HCT116 (cell line): ENCODE results near the gene HNRNPA1. TPM values are rescaled to one million over a fixed set of nuclear protein-coding genes. Genes with fewer than 3 reads are reported as not detected.

Experiments used
- ATAC-seq: fragments of 200-7000 bp; cut with Tn5 transposase; 2 replicates; pipeline ENCODE4 v1.9.1; 2020; ENCODE audit warnings: mild to moderate bottlenecking, moderate library complexity
- BruUV-seq: library from RNA; stranded (reverse); fragments of 400-500 nt; replicated peaks from 2 replicates; lab custom pipeline; 2021; lab: Mats Ljungman, UMichigan
- CTCF ChIA-PET: fragments of 300-600 bp; sonication (Branson Sonifier 250); formaldehyde crosslinking; loops from one replicate; lab custom pipeline; 2021; ENCODE audit warnings: antibody characterized with exemption; lab: Charles Lee
- POLR2A ChIA-PET: fragments of 300-600, 350-600 bp; sonication (Branson Sonifier 250); formaldehyde crosslinking; loops from one replicate; lab custom pipeline; 2021; ENCODE audit warnings: antibody characterized with exemption; lab: Charles Lee
- RAD21 ChIA-PET, 2 experiments: fragments of 300-600 bp; sonication (Branson Sonifier 250); formaldehyde crosslinking; loops; one replicate each; lab custom pipeline; 2023; ENCODE audit warnings: low total read pairs in 2 of 2; ENCODE audit not compliant: uncharacterized antibody in 2 of 2, unreplicated experiment in 2 of 2, low non-redundant PET in 1 of 2; lab: Charles Lee
- DNase-seq: peaks from one replicate; pipeline ENCODE4 v3.0.0-alpha.2; 2010; ENCODE audit warnings: low read depth, low spot score
- H2AFZ ChIP-seq: fragments of 200-600 bp; shearing (Covaris generic), sonication (generic); 2 replicates; pipeline ENCODE4 v1.6.1; 2017; ENCODE audit warnings: low read depth, mixed run types, mixed read lengths, antibody characterized with exemption, low read length; ENCODE audit not compliant: poor library complexity, severe bottlenecking
- H3K27ac ChIP-seq: 2 replicates; pipeline ENCODE4 v1.5.1; 2012; ENCODE audit warnings: low read depth, low read length
- H3K27me3 ChIP-seq: fragments of 200-600 bp; sonication (generic); 2 replicates; pipeline ENCODE4 v1.6.1; 2016; ENCODE audit warnings: mixed run types, low read length, mixed read lengths; ENCODE audit not compliant: insufficient read depth
- H3K36me3 ChIP-seq, 2 experiments: fragments of 200-500 bp in 1 of 2; fragments of 200-600 bp in 1 of 2; sonication (Bioruptor generic) in 1 of 2; sonication (generic) in 1 of 2; 2 replicates each; pipeline versions ENCODE4 v1.5.1 to v1.6.1; 2014 to 2016; ENCODE audit warnings: low read length in 2 of 2, inconsistent platforms in 1 of 2, mixed read lengths in 1 of 2, mixed run types in 1 of 2; ENCODE audit not compliant: insufficient read depth in 2 of 2, control insufficient read depth in 1 of 2
- H3K4me1 ChIP-seq, 2 experiments: fragments of 200-600 bp in 1 of 2; sonication (generic) in 1 of 2; 2 replicates each; pipeline versions ENCODE4 v1.5.1 to v1.6.1; 2012 to 2017; ENCODE audit warnings: low read length in 2 of 2, inconsistent platforms in 1 of 2, mild to moderate bottlenecking in 1 of 2, mixed read lengths in 1 of 2, mixed run types in 1 of 2, moderate library complexity in 1 of 2; ENCODE audit not compliant: insufficient read depth in 2 of 2, control insufficient read depth in 1 of 2
- H3K4me2 ChIP-seq: fragments of 200-600 bp; sonication (generic); 2 replicates; pipeline ENCODE4 v1.6.1; 2017; ENCODE audit warnings: mixed run types, low read length, mixed read lengths
- H3K4me3 ChIP-seq, 2 experiments: fragments of 200-600 bp in 1 of 2; sonication (generic) in 1 of 2; replicated peaks in 1 of 2; 2 replicates each; pipeline ENCODE4 v1.5.1; 2011 to 2016; ENCODE audit warnings: low read length in 2 of 2, control low read depth in 1 of 2, low read depth in 1 of 2, mild to moderate bottlenecking in 1 of 2, mixed read lengths in 1 of 2, mixed run types in 1 of 2
- H3K79me2 ChIP-seq: fragments of 200-600 bp; sonication (generic); 2 replicates; pipeline ENCODE4 v1.6.1; 2017; ENCODE audit warnings: mild to moderate bottlenecking, mixed run types, low read length, moderate library complexity, mixed read lengths; ENCODE audit not compliant: insufficient read depth
- H3K9ac ChIP-seq: fragments of 200-600 bp; sonication (generic); 2 replicates; pipeline ENCODE4 v1.6.1; 2016; ENCODE audit warnings: low read length, mixed read lengths
- H3K9me2 ChIP-seq: fragments of 200-600 bp; sonication (generic), shearing (Covaris generic); 2 replicates; pipeline ENCODE4 v1.6.1; 2017; ENCODE audit warnings: mixed run types, mild to moderate bottlenecking, moderate library complexity; ENCODE audit not compliant: insufficient read depth
- H3K9me3 ChIP-seq, 2 experiments: fragments of 200-500 bp in 1 of 2; fragments of 200-600 bp in 1 of 2; sonication (Bioruptor generic) in 1 of 2; sonication (generic) in 1 of 2; 2 replicates each; pipeline ENCODE4 v1.6.1; 2014 to 2017; ENCODE audit warnings: low read length in 2 of 2, mixed read lengths in 2 of 2, inconsistent platforms in 1 of 2, low read depth in 1 of 2, mild to moderate bottlenecking in 1 of 2, mixed run types in 1 of 2, moderate library complexity in 1 of 2; ENCODE audit not compliant: control insufficient read depth in 1 of 2, insufficient read depth in 1 of 2
- H4K20me1 ChIP-seq: fragments of 200-600 bp; sonication (generic), shearing (Covaris generic); 2 replicates; pipeline ENCODE4 v1.6.1; 2017; ENCODE audit warnings: mixed run types, mild to moderate bottlenecking, moderate library complexity; ENCODE audit not compliant: insufficient read depth
- CEBPB ChIP-seq: IDR thresholded peaks from 2 replicates; pipeline ENCODE4 v1.6.1; 2012; ENCODE audit warnings: low read depth
- EZH2 ChIP-seq: fragments of 200-600 bp; sonication (generic); IDR thresholded peaks from 2 replicates; pipeline ENCODE4 v1.6.1; 2017; ENCODE audit warnings: antibody characterized with exemption, mixed run types
- EZH2phosphoT487 ChIP-seq: fragments of 200-600 bp; IDR thresholded peaks from 2 replicates; pipeline ENCODE4 v1.6.1; 2018; ENCODE audit warnings: antibody characterized with exemption, borderline replicate concordance
- FOSL1 ChIP-seq: IDR thresholded peaks from 2 replicates; pipeline ENCODE4 v1.6.1; 2012; ENCODE audit warnings: low read depth
- POLR2A ChIP-seq: IDR thresholded peaks from 2 replicates; pipeline ENCODE4 v1.7.0; 2011; ENCODE audit warnings: borderline replicate concordance; ENCODE audit not compliant: insufficient read depth, insufficient read length; ENCODE audit errors: extremely low read depth
- POLR2AphosphoS5 ChIP-seq: IDR thresholded peaks from 2 replicates; pipeline ENCODE4 v1.6.1; 2011; ENCODE audit warnings: mild to moderate bottlenecking, low read depth, low read length, moderate library complexity
- REST ChIP-seq: IDR thresholded peaks from 2 replicates; pipeline ENCODE4 v1.6.1; 2012; ENCODE audit warnings: low read depth
- SIN3A ChIP-seq: IDR thresholded peaks from 2 replicates; pipeline ENCODE4 v1.6.1; 2012; ENCODE audit warnings: low read depth
- SP1 ChIP-seq: IDR thresholded peaks from 2 replicates; pipeline ENCODE4 v1.6.1; 2012; ENCODE audit warnings: low read depth
- SRF ChIP-seq: IDR thresholded peaks from 2 replicates; pipeline ENCODE4 v1.6.1; 2012; ENCODE audit warnings: low read depth
- TCF7L2 ChIP-seq: IDR thresholded peaks from 2 replicates; pipeline ENCODE4 v1.7.0; 2011; ENCODE audit warnings: borderline replicate concordance, inconsistent platforms; ENCODE audit not compliant: insufficient read depth, insufficient read length; ENCODE audit errors: extremely low read depth
- YY1 ChIP-seq: IDR thresholded peaks from 2 replicates; pipeline ENCODE4 v1.6.1; 2011; ENCODE audit warnings: low read length, low read depth, moderate library complexity, mild to moderate bottlenecking; ENCODE audit not compliant: insufficient replicate concordance; ENCODE audit errors: extremely low read depth
- ZBTB33 ChIP-seq: IDR thresholded peaks from 2 replicates; pipeline ENCODE4 v1.6.1; 2011; ENCODE audit warnings: mild to moderate bottlenecking, low read length, moderate library complexity; ENCODE audit not compliant: insufficient replicate concordance; ENCODE audit errors: extremely low read depth
- ZFX ChIP-seq: fragments of 450-650 bp; IDR thresholded peaks from 2 replicates; pipeline ENCODE4 v1.6.1; 2017
- intact Hi-C: fragments of 100-400 bp; cut with micrococcal nuclease; formaldehyde crosslinking; loops from 2 replicates; pipeline ENCODE4 v1.10.0; 2022
- total RNA-seq: library from RNA; stranded (reverse); gene quantifications from one replicate; pipeline ENCODE4 v1.2.1, GENCODE V29; 2021; ENCODE audit not compliant: unreplicated experiment

The HNRNPA1 gene
- total RNA-seq, 1 experiment from 2014 or later = 1,878 TPM

- peaks cover 6 to 15% of the 10 kb centered on the region in 2 experiments for H3K4me1 ChIP-seq
- H3K36me3 ChIP-seq = peaks cover 7 to 18% of the 10 kb centered on the region in 2 experiments; a peak in 3 of 4 replicates
- intact Hi-C loops = no loop called here
- H3K79me2 ChIP-seq = peaks cover 65% of the 10 kb centered on the region
- TF ChIP-seq SIN3A (no peak), EZH2 (no peak), FOSL1 (no peak), POLR2A (no peak), TCF7L2 (no peak), EZH2phosphoT487 (no peak)
- TF ChIP-seq, all 23 proteins: peak for 0
- Histone ChIP-seq H3K9me3 (no peaks in the 10 kb centered on the region), H3K9ac (no peak overlapping the region), H3K9me2 (no peaks in the 10 kb centered on the region), H3K4me3 (no peak overlapping the region), H3K27me3 (no peaks in the 10 kb centered on the region), H3K4me2 (no peak overlapping the region), H4K20me1 (no peaks in the 10 kb centered on the region), H2AFZ (no peak overlapping the region), H3K27ac (no peak overlapping the region)
- CTCF ChIA-PET = no interaction called here
- no peak for ATAC-seq
- POLR2A ChIA-PET = no interaction called here
- BruUV-seq = no TSS peak
- DNase-seq = no peak
- RAD21 ChIA-PET = no interaction called here
These were observed 4.2 kb upstream of the HNRNPA1 start for GRCh38 chr12:54276368-54276767.

GRCh38 chr12:54277823-54278276 is 2.7 kb upstream of the HNRNPA1 start:
- Histone ChIP-seq H4K20me1 (peaks cover 7% of the 10 kb centered on the region; the same call in 1 of the 2 replicates), H3K79me2 (peaks cover 80% of the 10 kb centered on the region), H3K9ac (peak overlapping the region; percentile 97), H3K9me3 (no peaks in the 10 kb centered on the region), H3K27ac (peak overlapping the region; percentile 93; the same call in 1 of the 2 replicates), H3K4me2 (peak overlapping the region; percentile 88), H3K4me1 (peaks cover 10 to 28% of the 10 kb centered on the region in 2 experiments), H3K4me3 (peak overlapping the region; percentile 74 to 81; a peak in 3 of 4 replicates), H3K36me3 (peaks cover 14 to 33% of the 10 kb centered on the region in 2 experiments), H3K9me2 (no peaks in the 10 kb centered on the region), H3K27me3 (no peaks in the 10 kb centered on the region), H2AFZ (no peak overlapping the region)
- BruUV-seq = no TSS peak
- intact Hi-C loops = loop anchor here (2.0 kb wide), 1 partner anchor 25 kb away; no protein-coding TSS in a partner anchor
- ATAC-seq (no peak), DNase-seq (no peak)
- ChIA-PET POLR2A (no interaction called here), RAD21 (no interaction called here), CTCF (no interaction called here)
- TF ChIP-seq SRF (no peak), ZFX (no peak), POLR2AphosphoS5 (no peak; the same call in 1 of the 2 replicates), CEBPB (no peak), YY1 (no peak), SP1 (no peak), ZBTB33 (no peak), REST (no peak)
